ENCODE measurements around the gene NDUFAF7.

GRCh38 chr2:37224063-37224462, 7.4 kb upstream of the NDUFAF7 start:
- TF ChIP-seq, protein P1, sequence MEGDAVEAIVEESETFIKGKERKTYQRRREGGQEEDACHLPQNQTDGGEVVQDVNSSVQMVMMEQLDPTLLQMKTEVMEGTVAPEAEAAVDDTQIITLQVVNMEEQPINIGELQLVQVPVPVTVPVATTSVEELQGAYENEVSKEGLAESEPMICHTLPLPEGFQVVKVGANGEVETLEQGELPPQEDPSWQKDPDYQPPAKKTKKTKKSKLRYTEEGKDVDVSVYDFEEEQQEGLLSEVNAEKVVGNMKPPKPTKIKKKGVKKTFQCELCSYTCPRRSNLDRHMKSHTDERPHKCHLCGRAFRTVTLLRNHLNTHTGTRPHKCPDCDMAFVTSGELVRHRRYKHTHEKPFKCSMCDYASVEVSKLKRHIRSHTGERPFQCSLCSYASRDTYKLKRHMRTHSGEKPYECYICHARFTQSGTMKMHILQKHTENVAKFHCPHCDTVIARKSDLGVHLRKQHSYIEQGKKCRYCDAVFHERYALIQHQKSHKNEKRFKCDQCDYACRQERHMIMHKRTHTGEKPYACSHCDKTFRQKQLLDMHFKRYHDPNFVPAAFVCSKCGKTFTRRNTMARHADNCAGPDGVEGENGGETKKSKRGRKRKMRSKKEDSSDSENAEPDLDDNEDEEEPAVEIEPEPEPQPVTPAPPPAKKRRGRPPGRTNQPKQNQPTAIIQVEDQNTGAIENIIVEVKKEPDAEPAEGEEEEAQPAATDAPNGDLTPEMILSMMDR (conservative IDR thresholded peaks at IDR 0.05), result no peak
- no peak for TF ChIP-seq ZFX (IDR thresholded peaks at IDR 0.05)
